HG02610 (cell line): ENCODE measurements around the gene MICU1.
"Not testable (repeated sequence)": the region's sequence is repeated elsewhere in the genome, so short reads cannot be mapped to it uniquely, and the experiment has no call there.

Experiments
- ATAC-seq: cut with Tn5 transposase; IDR thresholded peaks from one replicate; pipeline ENCODE4 v1.9.1; 2021; ENCODE audit warnings: mild to moderate bottlenecking, moderate library complexity; ENCODE audit not compliant: unreplicated experiment

Gene MICU1

GRCh38 chr10:72509206-72509799 lies 116.6 kb downstream of the MICU1 start:
- ATAC-seq: no peak

- no peak for ATAC-seq
Measured at GRCh38 chr10:72508033-72508432, 117.8 kb downstream of the MICU1 start.

DNA sequence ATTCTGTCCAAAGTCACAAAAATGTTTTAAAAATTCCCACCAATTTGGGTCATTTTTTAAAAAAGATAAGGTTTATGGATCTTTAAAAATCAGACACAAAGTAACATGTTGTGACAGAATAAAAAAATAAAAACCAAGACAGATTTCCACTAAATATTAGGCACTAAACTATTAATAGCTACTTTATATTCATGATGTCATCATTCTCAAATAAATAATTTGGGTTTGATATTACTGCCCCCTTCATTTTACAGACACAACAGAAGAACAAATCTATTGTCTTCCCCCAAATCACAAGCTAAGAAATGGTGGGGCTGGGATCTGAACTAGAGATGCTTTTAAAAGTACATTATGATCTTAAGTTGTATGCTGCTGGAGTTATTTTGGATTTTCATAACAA lies 119.4 kb downstream of the MICU1 start:
- ATAC-seq: no peak

DNA sequence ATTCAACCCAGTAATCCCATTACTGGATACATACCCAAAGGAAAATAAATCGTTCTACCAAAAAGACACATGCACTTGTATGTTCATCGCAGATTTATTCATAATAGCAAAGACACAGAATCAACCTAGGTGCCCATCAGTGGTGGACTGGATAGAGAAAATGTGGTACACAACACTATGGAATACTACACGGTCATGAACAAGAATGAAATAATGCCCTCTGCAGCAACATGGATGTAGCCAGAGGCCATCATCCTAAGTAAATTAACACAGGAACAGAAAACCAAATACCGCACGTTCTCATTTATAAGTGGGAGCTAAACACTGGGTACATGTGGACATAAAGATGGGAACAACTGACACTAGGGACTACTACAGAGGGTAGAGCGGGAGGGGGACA lies 120.4 kb downstream of the MICU1 start:
- no peak for ATAC-seq

- no peak for ATAC-seq
Measured at GRCh38 chr10:72503694-72504438, 122.0 kb downstream of the MICU1 start.

GRCh38 chr10:72503241-72503640 lies 122.6 kb downstream of the MICU1 start:
- ATAC-seq: no peak

- no peak for ATAC-seq
Measured at GRCh38 chr10:72502581-72502980, 123.3 kb downstream of the MICU1 start.

DNA sequence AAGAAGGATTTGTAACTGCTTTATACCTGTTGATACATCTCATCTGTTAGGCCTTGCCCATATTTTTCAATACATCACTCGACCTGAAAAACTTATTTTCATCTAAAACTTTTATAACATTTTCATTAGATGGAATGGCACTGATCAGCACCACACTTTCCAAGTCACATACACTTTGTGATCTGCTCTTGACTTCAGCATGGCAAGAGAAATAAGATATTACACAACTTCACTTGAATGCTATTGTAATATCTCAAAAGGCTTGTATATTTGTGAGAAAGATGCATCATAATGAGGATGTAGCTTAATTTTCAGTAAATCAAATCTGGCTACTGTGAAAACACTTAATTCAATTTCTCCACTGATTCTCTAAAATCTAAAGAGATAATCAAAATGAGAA lies 126.2 kb downstream of the MICU1 start:
- ATAC-seq: no peak

GRCh38 chr10:72490951-72491350 lies 134.9 kb downstream of the MICU1 start:
- ATAC-seq: no peak

DNA sequence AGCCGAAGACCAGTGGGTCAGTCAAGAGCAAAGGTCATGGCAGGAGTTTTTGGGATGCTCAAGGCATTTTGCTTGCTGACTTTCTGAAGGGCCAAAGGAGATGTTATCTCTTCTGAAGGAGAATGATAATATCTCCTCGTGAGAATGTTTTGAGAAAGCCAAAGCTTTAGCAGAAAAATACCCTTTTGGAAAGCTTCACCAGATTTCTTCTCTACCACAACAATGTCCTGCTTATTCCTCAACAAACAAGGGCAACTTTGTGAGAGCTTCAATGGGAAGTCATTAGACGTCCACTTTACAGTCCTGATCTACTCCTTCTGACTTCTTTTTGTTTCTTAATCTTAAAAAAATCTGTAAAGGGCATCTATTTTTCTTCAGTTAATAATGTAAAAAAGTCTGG lies 138.4 kb downstream of the MICU1 start:
- no peak for ATAC-seq

GRCh38 chr10:72487116-72487515 lies 138.8 kb downstream of the MICU1 start:
- no peak for ATAC-seq

- no peak for ATAC-seq
Measured at GRCh38 chr10:72485701-72486100, 140.2 kb downstream of the MICU1 start.

GRCh38 chr10:72484521-72484920 lies 141.4 kb downstream of the MICU1 start:
- ATAC-seq: no peak

DNA sequence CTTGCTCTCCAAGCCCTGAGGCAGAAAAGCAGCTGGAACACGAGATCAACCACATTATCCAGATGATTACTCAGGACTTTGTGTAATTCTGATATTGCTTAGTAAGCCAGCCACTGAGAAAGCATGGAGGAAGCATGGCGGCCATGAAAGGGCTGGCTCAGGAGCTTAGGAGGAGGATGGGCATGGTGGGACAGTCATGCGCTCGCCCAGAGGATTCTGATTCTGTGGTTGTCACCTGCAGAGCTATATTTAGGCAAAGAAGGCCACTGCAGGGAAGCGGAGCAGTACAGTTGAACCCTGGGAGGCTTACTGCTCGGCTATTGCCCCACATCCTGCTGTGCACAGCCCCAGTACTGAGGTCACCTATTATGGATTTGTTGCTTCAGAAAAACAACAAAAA lies 142.4 kb downstream of the MICU1 start:
- ATAC-seq: no peak

- no peak for ATAC-seq
Measured at GRCh38 chr10:72480861-72481260, 145.0 kb downstream of the MICU1 start.

DNA sequence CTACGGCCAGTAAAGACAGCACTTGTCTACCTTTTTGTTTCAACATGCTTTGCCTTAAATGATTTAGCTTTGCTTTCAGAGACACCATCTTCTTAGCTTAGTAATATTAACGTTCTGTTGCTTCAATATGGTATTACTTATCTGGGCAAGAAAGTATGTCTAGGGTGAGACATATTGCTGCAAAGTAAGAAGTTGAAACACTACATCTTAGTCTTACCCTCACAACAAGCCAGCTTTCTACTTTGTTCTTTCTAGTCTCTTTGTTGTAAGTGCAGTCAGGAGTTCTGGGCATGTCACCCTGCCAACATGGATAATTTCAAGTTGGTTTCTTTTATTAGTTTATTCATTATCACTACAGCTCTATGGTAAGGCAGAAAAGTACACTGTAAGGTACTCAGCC lies 148.4 kb downstream of the MICU1 start:
- ATAC-seq: no peak

DNA sequence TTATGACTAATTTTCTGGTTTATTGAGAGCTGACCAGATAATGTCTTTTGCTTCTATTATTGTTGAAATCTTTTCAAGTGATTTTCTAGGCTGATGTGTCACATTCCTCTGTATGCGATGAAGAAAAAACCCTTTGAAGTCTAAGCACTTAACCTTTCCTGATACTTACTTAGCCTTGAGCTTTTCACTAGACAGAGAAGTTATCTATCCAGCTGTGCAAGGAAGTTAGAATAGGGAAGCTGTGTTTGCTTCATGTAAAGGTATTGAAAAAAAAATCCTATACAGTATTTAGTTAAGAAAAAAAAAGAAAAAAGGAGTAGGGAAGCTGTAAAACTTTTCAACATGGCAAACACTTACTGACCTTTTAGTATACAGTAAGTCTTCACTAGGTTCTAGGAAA lies 153.6 kb downstream of the MICU1 start:
- ATAC-seq: no peak

DNA sequence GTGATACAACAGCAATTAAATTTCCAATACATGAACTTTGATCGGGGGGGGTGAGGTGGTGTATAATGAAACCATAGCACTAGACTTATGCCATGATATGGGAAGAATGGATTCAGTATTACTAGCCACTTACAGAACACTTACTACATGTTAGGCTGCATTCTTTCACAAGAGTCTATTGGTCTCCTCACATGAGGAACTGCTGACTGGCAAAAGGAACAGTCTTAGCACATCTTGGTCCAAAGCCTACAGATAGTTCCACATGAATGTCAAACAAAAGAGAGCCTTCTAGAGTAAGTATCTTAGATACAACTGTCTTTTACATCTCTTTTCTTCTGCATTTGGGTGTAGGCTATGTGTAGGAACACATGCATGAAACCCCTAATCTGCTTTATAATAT lies 155.2 kb downstream of the MICU1 start:
- no peak for ATAC-seq

DNA sequence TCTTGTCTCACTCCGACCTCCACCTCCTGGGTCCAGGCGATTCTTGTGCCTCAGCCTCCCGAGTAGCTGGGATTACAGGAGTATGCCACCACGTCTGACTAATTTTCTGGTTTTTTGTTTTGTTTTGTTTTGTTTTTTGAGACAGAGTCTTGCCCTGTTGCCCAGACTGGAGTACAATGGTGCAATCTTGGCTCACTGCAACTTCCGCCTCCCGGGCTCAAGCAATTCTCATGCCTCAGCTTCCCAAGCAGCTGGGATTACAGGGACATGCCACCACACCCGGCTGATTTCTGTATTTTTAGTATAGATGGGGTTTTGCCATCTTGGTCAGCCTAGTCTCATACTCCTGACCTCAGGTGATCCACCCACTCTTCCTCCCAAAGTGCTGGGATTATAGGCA lies 158.8 kb downstream of the MICU1 start:
- ATAC-seq: not testable (repeated sequence)

- ATAC-seq: no peak
Measured at GRCh38 chr10:72466018-72466417, 159.9 kb downstream of the MICU1 start.

DNA sequence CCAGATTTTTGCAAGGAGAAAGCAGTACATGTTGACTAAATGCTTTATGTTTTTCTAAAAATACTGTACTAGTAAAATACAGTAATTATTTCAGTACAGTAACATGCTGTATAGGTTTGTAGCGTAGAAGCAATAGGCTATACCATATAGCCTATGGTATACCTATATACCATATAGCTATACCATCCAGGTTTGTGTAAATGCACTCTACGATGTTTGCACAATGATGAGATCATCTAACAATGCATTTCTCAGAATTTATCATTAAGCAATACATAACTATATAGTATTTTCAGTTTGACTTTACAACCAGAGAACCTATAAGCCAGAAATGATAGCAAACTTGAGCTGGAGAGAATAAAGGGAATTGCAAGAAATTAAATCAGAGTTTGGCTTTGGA lies 161.4 kb downstream of the MICU1 start:
- ATAC-seq: no peak

GRCh38 chr10:72462261-72462660 lies 163.6 kb downstream of the MICU1 start:
- no peak for ATAC-seq

DNA sequence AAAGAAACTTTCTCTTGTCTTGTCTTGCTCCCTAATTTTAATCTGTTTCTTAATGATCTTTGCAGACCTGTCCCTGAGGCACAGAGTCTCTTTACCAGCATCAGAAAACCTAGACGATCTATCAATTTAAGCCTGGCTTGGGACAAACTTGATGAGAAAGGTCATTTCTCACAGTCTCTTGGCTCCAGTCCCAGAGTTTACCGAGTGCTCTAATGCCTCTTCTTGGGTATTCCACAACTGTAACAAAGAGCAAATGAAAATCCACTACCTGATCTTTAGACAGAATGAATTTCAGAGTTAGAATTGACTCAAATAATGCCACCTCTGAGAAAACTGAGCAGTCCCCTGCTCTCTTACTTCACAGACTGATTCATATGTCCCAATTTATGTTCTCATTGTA lies 164.8 kb downstream of the MICU1 start:
- no peak for ATAC-seq
